ENCODE measurements around the gene DGLUCY.
"Not testable (repeated sequence)": the region's sequence is repeated elsewhere in the genome, so short reads cannot be mapped to it uniquely, and the experiment has no call there.

Gene DGLUCY

GRCh38 chr14:91238661-91239060 lies 124.8 kb downstream of the DGLUCY start:
- no peak for FAIRE-seq

DNA sequence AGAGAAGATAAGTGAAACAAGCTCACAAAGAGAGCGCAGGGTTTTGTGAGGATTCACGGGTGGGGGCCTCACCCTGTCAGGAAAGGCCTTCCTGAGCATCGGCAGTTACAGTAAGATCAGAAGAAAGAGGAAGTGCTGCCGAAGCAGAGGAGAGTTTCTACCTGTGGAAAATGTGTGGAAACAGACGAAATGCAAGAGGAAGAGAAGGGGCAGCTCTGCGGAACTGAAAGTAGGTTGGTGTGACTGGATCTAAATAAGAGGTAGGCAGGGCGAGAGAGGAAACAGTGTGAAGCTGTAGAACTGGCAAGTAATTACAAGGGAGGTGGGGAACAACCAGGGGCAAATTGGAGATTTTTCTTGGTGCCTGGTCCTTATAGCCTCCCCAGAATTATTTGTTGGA lies 128.0 kb downstream of the DGLUCY start:
- FAIRE-seq: no peak

DNA sequence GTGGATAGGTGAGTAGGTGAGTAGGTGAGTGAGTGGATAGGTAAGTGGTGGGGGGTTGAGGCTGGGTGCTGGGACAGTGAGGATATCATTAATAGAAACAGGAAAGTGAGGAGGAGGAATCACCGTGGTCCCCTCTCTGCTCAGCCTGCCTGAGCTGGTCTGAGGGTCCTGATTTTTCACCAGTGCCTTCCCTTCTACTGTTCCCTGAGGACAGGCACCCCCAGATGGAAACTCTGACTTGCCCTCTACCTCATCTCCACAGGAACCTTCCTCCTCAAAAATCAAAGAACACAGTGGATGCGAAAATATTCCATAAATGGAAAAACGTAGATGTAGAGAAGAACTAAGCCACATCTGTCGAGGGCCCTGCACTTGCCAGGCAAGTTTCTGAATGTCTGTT lies 128.8 kb downstream of the DGLUCY start:
- no peak for FAIRE-seq

DNA sequence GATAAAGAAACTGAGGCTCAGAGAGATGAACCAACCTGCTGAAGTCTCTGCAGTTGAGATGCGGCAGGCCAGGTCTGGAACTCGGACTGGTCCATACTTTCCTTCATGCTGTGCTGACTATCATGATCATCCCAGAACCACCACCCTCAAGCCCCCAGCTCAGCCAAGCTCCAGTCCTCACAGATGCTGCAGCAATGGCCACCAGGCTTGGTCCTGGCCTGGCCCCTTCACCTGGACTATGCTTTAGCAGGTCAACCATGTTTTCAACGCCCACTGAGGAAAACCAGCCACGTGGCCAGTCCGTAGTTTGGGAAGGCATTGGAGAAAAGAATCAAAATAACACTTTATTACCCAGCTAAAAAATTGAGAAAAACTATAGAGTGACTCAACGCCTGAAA lies 129.2 kb downstream of the DGLUCY start:
- FAIRE-seq: no peak

DNA sequence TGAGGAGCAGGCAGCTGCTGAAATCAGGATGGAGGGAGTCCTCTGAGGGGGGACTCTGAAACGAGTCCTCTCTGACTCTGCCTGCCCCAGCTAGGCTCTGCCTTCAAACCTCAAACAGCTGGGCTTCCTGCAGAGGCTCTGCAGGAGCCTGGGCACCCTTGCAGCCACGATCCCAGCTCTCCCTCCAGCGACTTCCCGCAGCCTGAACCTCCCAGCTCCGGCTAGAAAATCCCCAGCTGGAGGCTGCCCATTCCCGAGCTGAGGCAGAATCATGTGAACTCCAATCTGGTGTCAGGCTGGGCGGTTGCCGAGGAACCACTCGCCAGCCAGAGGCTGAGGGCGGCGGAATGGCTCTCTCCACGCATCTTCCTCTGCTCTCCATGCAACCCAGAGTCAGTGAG lies 130.6 kb downstream of the DGLUCY start, which contains the start of gene GPR68:
TSS of gene GPR68 (minus strand) at position 204 of the 401 bp plus-strand sequence. CDS start 9,654 bp downstream, outside the sequence.
- no peak for FAIRE-seq

- FAIRE-seq: no peak
These were observed 131.2 kb downstream of the DGLUCY start for GRCh38 chr14:91245029-91245428.

DNA sequence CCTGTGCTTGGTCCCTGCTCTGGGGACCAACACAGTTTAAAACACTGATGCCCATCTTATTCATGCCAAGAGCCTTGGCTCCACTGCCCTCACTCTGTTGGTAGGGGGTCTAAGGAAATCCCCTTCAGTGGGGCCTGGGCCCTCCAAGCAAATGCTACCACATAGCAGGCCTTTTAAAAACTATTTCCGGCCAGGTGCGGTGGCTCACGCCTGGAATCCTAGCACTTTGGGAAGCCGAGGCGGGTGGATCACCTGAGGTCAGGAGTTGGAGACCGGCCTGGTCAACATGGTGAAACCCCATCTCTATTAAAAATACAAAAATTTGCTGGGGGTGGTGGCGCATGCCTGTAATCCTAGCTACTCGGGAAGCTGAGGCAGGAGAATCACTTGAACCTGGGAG lies 131.7 kb downstream of the DGLUCY start:
- FAIRE-seq: not testable (repeated sequence)

DNA sequence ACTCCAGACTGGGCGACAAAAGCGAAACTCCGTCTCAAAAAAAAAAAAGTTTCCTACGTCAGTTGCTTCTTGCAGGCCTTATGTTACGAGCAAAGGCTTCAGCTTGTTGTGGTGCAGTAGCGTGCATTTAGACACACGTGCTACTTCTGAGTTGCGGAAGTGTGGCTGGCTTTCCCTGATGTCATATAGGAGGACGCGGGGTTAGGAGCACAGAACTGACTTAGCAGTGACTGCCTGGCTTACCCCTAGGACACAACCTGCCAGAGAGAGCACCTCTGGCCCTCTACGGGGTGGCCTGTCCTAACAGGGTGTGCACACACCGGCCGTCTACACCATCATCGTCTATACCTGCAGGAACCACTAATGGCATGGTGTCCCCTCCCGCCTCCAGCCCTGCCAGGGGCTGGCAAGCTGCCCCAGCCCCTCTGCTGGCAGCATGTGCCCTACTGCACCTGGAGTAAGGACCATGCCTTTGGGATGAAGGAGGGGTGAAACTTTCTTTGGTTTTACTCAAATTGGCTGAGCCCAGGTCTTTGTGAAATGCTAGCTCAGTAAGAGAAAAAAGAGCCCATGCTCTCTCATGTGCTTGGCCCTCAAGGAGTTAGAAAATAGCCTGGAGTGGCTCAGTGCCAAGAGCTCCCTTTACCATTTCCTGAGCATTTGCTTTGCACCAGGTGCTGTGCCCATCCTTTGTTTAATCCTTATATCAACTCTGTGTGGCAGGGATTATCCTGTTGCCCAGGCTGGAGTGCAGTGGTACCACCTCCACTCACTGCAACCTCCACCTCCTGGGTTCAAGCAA lies 132.4 kb downstream of the DGLUCY start:
- FAIRE-seq: no peak

DNA sequence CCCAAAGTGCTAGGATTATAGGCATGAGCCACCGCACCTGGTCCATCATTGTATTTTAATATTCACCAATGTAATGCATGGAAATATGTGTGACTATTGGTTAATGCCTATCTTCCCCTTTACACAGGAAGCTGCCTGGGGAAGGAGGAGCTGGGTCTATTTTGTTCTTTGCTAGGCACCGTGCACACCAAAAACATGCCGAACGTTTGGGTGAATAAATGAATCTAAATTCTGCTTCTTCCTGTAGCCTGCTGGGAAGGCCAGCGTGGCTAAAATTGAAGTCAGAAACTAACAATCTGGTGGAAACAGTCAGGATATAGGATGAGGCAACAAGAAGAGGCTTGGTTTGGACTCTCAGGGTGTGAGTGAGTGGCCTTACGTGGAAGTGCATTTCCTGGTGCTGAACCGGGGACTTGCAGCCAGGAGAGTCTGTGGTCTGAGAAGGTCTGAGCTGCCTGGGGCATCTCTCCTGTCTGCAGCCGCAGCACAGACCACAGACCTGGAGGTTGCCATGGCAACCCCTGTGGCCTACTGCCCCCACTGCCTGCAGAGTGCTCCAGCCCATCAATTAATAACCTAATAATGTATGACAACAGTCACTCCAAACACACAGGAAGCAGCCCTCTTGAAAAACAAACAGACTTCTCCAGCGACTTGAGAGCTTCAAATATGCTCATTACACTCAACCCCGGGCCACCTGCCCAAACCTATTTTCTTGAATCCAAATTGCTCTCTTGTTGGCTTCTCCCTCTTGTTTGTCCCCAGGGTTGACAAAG lies 136.2 kb downstream of the DGLUCY start:
- FAIRE-seq: peak; percentile 33

DNA sequence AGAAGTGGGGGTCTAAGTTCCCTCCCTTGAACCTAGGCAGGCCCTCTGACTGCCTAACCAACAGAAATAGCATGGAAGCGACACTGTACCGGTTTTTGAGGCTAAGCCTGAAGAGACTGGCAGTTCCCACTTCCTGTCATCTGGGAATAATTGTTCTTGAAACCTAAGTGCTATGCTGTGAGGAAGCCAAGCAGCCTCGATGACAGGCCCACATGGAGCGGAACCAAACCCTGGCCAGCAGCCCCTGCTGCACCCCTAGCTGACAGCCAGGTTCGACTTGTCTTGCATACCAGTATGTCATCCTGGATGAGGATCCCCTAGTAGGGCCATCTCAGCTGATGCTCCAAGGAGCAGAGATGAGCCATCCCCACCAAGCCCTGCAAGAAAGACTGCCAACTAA lies 137.0 kb downstream of the DGLUCY start:
- no peak for FAIRE-seq

GRCh38 chr14:91252871-91253794 lies 139.3 kb downstream of the DGLUCY start:
- FAIRE-seq: no peak

GRCh38 chr14:91253795-91254323 lies 140.0 kb downstream of the DGLUCY start:
- no peak for FAIRE-seq

GRCh38 chr14:91254461-91254860 lies 140.6 kb downstream of the DGLUCY start:
- FAIRE-seq: no peak

GRCh38 chr14:91255026-91255695 lies 141.3 kb downstream of the DGLUCY start:
- FAIRE-seq: no peak

- no peak for FAIRE-seq
These were observed 142.8 kb downstream of the DGLUCY start for GRCh38 chr14:91256661-91257060.

- no peak for FAIRE-seq
These were observed 143.6 kb downstream of the DGLUCY start for GRCh38 chr14:91257328-91258010.

GRCh38 chr14:91258011-91258618 lies 144.2 kb downstream of the DGLUCY start:
- no peak for FAIRE-seq

DNA sequence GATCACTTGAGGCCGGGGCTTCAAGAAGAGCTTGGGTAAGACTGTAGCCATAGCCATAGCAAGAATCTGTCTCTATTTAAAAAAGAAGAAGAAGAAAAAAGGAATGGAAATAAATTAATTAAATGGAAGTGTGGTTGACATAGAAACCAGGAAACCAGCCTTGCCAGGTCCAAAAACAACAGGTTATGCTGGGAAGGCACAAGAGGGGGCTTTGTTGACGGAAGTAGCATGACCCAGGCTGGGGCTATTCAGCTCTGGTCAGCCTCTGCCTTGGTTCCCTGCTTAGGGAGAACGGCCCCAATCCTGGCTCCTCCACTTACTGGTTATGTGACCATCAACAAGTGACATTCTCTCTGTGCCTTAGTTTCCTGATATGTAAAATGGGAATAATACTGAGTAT lies 145.0 kb downstream of the DGLUCY start:
- FAIRE-seq: no peak

GRCh38 chr14:91261115-91261514 lies 147.2 kb downstream of the DGLUCY start:
- FAIRE-seq: no peak

- no peak for FAIRE-seq
These were observed 148.2 kb downstream of the DGLUCY start for GRCh38 chr14:91261986-91262549.

- FAIRE-seq: no peak
These were observed 149.5 kb downstream of the DGLUCY start for GRCh38 chr14:91263329-91263728.
